Measurements from ENCODE around the gene PLCG2. TPM values are rescaled to one million over a fixed set of nuclear protein-coding genes. Genes with fewer than 3 reads are reported as not detected.

Gene PLCG2
- total and polyA plus RNA-seq, 2 of the 8 experiments (the other 6 are each of a cell fraction or from before 2014, with no cell fraction given): 6.1 to 6.9 TPM

GRCh38 chr16:81733295-81733694 lies 45.8 kb upstream of the PLCG2 start:
- Histone ChIP-seq H3K18ac (ENCODE audit: extremely low read depth, low read length) (no peak overlapping the region), H2BK120ac (replicated peaks; ENCODE audit: low read depth, low read length) (no peak overlapping the region), H4K5ac (ENCODE audit: insufficient read length, low read depth, low read length) (no peak overlapping the region), H4K8ac (ENCODE audit: extremely low read depth, insufficient read depth, low read length) (no peak overlapping the region), H2AK5ac (ENCODE audit: low read depth, low read length) (no peak overlapping the region), H3K79me2 (ENCODE audit: control insufficient read depth in 1 of 2, insufficient read depth in 2 of 2, low read length in 2 of 2) (no peaks in the 10 kb centered on the region), H4K91ac (replicated peaks; ENCODE audit: insufficient read length, low read length) (no peak overlapping the region), H3K27me3 (replicated peaks in 1 of 4; ENCODE audit: control insufficient read depth in 3 of 4, extremely low read depth in 1 of 4, insufficient read depth in 3 of 4, low read length in 3 of 4) (no peaks in the 10 kb centered on the region), H3K23me2 (ENCODE audit: low read depth, low read length) (peaks cover 5% of the 10 kb centered on the region; the same call in 1 of the 2 replicates), H3K14ac (ENCODE audit: insufficient read length) (no peak overlapping the region), H4K20me1 (replicated peaks in 1 of 2; ENCODE audit: control insufficient read depth in 1 of 2, insufficient read depth in 2 of 2, low read length in 2 of 2) (peaks cover 0 to 3% of the 10 kb centered on the region in 2 experiments), H2AFZ (ENCODE audit: low read length) (no peak overlapping the region), H3K36me3 (ENCODE audit: control insufficient read depth in 2 of 4, insufficient read depth in 4 of 4, low read length in 3 of 4) (no peaks in the 10 kb centered on the region), H2BK15ac (ENCODE audit: low read length) (no peak overlapping the region), H3K9me3 (ENCODE audit: insufficient read depth in 2 of 2, low read depth in 1 of 2, low read length in 1 of 2) (no peaks in the 10 kb centered on the region), H2BK5ac (ENCODE audit: low read depth, low read length) (no peak overlapping the region), H2BK12ac (ENCODE audit: low read depth, low read length) (no peak overlapping the region), H3K9ac (replicated peaks in 1 of 4; ENCODE audit: extremely low read depth in 1 of 4, low read depth in 3 of 4, low read length in 3 of 4) (no peak overlapping the region), H3K4ac (replicated peaks; ENCODE audit: insufficient read length, low read depth, low read length) (no peak overlapping the region), H3K56ac (replicated peaks; ENCODE audit: insufficient read length, low read depth, low read length) (peak overlapping the region; percentile 88), H3K79me1 (ENCODE audit: low read depth, low read length) (no peaks in the 10 kb centered on the region), H3K23ac (ENCODE audit: insufficient read length) (no peak overlapping the region), H3K4me1 (replicated peaks in 1 of 4; ENCODE audit: control insufficient read depth in 3 of 4, insufficient read depth in 4 of 4, low read length in 3 of 4) (peaks cover 0 to 7% (median 4%) of the 10 kb centered on the region in 4 experiments; a peak in 5 of 7 replicates), H3K27ac (ENCODE audit: low read depth, low read length) (no peak overlapping the region), H2BK20ac (ENCODE audit: low read length) (no peak overlapping the region), H3K4me3 (ENCODE audit: extremely low read depth in 1 of 4, insufficient read depth in 2 of 4, low read depth in 3 of 4, low read length in 4 of 4) (no peak overlapping the region), H3K4me2 (ENCODE audit: insufficient read depth in 1 of 2, low read depth in 2 of 2, low read length in 2 of 2) (no peak overlapping the region)
- 67 to 100% methylated on average over 1 of the region's 1 CpG for WGBS, 2 experiments (ENCODE audit: extremely low coverage in 1 of 2, insufficient coverage in 1 of 2, insufficient read length in 1 of 2, insufficient replicate concordance in 2 of 2, low coverage in 1 of 2, low lambda C conversion rate in 2 of 2, missing lambda C conversion rate in 1 of 2)
- DNase-seq (ENCODE audit: low read depth in 1 of 2, low spot score in 2 of 2) (no peak), FAIRE-seq (no peak)
- ChIA-PET CTCF (ENCODE audit: partially characterized antibody) (interaction anchor here (1.6 kb wide), 1 partner anchor 102 kb away, joined by 5 read pairs; no protein-coding TSS in a partner anchor), POLR2A (ENCODE audit: partially characterized antibody) (no interaction called here)
- no peak for TF ChIP-seq EP300 (IDR thresholded peaks at IDR 0.05; ENCODE audit: borderline replicate concordance in 1 of 2, low read depth in 2 of 2, low read length in 2 of 2)
- TF ChIP-seq SP2 (IDR thresholded peaks at IDR 0.05; ENCODE audit: low read length): no peak
- TF ChIP-seq BRCA1 (IDR thresholded peaks at IDR 0.05; ENCODE audit: low read depth, low read length): no peak
- TF ChIP-seq FOSL1 (IDR thresholded peaks at IDR 0.05; ENCODE audit: insufficient read depth, low read depth, low read length): no peak
- no peak for TF ChIP-seq CHD1 (IDR thresholded peaks at IDR 0.05; ENCODE audit: low read depth, low read length)
- TF ChIP-seq ATF2 (IDR thresholded peaks at IDR 0.05; ENCODE audit: low read length): no peak
- no peak for TF ChIP-seq ZNF274 (IDR thresholded peaks at IDR 0.05; ENCODE audit: borderline replicate concordance, extremely low read depth, low read length)
- TF ChIP-seq USF2 (IDR thresholded peaks at IDR 0.05; ENCODE audit: low read length): no peak
- no peak for TF ChIP-seq KDM5A (IDR thresholded peaks at IDR 0.05; ENCODE audit: low read length)
- TF ChIP-seq E2F6 (IDR thresholded peaks at IDR 0.05): no peak
- TF ChIP-seq CHD2 (IDR thresholded peaks at IDR 0.05; ENCODE audit: low read length): no peak
